ENCODE results near the gene KTN1. TPM values are rescaled to one million over a fixed set of nuclear protein-coding genes. Genes with fewer than 3 reads are reported as not detected.

The KTN1 gene
- polyA plus RNA-seq, 1 donor from 2014 or later: 95.0 TPM

DNA sequence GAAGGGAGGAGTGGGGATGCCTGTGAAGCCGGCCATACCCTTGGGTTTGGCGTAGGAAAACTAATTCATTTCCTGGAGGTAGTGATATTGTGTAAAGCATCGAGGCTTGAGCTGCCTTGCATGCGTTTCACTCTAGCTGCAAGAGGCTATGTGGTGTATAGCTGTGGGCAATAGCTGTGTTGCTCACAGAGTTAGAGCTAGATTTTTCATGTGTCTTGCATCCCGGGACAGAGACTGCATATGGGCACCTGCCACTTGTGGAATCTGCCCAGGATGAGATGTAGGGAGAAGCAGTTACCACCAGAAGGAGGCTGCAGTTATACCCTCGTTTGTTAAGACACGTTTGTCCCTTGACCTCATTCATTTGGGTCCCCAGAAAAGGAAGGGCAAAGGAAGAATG is 106.7 kb downstream of the KTN1 start:
- no peaks in the 10 kb centered on the region for H3F3A ChIP-seq (ENCODE audit: insufficient read depth, low read length, poor library complexity, severe bottlenecking)
- H3K9me2 ChIP-seq (ENCODE audit: insufficient read depth, low read length): no peaks in the 10 kb centered on the region
- no peaks in the 10 kb centered on the region for H4K20me1 ChIP-seq (ENCODE audit: insufficient read depth)
- H3K4me2 ChIP-seq (ENCODE audit: low read length): no peak overlapping the region
- no peak for TF ChIP-seq RAD21 (conservative IDR thresholded peaks at IDR 0.05)
- TF ChIP-seq, protein P1, sequence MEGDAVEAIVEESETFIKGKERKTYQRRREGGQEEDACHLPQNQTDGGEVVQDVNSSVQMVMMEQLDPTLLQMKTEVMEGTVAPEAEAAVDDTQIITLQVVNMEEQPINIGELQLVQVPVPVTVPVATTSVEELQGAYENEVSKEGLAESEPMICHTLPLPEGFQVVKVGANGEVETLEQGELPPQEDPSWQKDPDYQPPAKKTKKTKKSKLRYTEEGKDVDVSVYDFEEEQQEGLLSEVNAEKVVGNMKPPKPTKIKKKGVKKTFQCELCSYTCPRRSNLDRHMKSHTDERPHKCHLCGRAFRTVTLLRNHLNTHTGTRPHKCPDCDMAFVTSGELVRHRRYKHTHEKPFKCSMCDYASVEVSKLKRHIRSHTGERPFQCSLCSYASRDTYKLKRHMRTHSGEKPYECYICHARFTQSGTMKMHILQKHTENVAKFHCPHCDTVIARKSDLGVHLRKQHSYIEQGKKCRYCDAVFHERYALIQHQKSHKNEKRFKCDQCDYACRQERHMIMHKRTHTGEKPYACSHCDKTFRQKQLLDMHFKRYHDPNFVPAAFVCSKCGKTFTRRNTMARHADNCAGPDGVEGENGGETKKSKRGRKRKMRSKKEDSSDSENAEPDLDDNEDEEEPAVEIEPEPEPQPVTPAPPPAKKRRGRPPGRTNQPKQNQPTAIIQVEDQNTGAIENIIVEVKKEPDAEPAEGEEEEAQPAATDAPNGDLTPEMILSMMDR (IDR thresholded peaks at IDR 0.05; ENCODE audit: poor library complexity, severe bottlenecking): no peak
- no peak for TF ChIP-seq EP300 (conservative IDR thresholded peaks at IDR 0.05; ENCODE audit: poor library complexity, severe bottlenecking)
- TF ChIP-seq SMC3 (conservative IDR thresholded peaks at IDR 0.05; ENCODE audit: poor library complexity): no peak
- TF ChIP-seq EZH2 (IDR thresholded peaks at IDR 0.05; ENCODE audit: borderline replicate concordance, insufficient read depth, low read length, poor library complexity, severe bottlenecking): no peak
- no peak for TF ChIP-seq TAF1 (IDR thresholded peaks at IDR 0.05; ENCODE audit: low read depth)
- no peak for TF ChIP-seq POLR2AphosphoS5 (IDR thresholded peaks at IDR 0.05)
- TF ChIP-seq REST (IDR thresholded peaks at IDR 0.05; ENCODE audit: borderline replicate concordance): no peak
- TF ChIP-seq MXI1 (conservative IDR thresholded peaks at IDR 0.05; ENCODE audit: poor library complexity, severe bottlenecking): no peak
- no peak overlapping the region for H3K27ac ChIP-seq (ENCODE audit: low read length)
- H3K27me3 ChIP-seq (ENCODE audit: insufficient read depth, low read depth, low read length): no peaks in the 10 kb centered on the region
- H2AFZ ChIP-seq (ENCODE audit: low read depth, low read length): no peak overlapping the region
- no peaks in the 10 kb centered on the region for H3K79me2 ChIP-seq (replicated peaks; ENCODE audit: insufficient read depth, low read length)
- no peaks in the 10 kb centered on the region for H3K9me3 ChIP-seq (ENCODE audit: low read length)
- no peak overlapping the region for H3K9ac ChIP-seq (ENCODE audit: low read length)
- peaks cover 7% of the 10 kb centered on the region for H3K36me3 ChIP-seq (ENCODE audit: insufficient read depth, low read length)
- no peak overlapping the region for H3K4me3 ChIP-seq (ENCODE audit: low read length)

DNA sequence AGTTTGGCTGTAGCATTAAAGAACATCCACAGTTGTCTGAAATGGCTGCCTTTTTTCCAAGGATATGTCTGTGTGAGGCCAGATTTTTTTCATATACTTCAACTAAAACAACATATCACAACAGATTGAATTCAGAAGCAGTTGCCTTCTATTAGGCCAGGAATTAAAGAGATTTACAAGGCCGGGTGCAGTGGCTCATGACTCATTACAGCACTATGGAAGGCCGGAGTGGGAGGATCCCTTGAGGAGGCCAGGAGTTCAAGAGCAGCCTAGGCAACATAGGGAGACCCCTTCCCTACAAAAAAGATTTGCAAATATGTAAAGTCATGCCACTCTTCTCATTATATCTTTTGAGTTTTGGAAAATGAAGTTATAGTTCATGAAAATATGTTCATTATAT is 108.6 kb downstream of the KTN1 start:
- Histone ChIP-seq H3K9me3 (ENCODE audit: low read length) (no peaks in the 10 kb centered on the region), H3K4me3 (ENCODE audit: low read length) (no peak overlapping the region), H3K4me2 (ENCODE audit: low read length) (no peak overlapping the region), H3K9ac (ENCODE audit: low read length) (no peak overlapping the region), H3K27ac (ENCODE audit: low read length) (no peak overlapping the region), H3K27me3 (ENCODE audit: insufficient read depth, low read depth, low read length) (no peaks in the 10 kb centered on the region), H3K79me2 (replicated peaks; ENCODE audit: insufficient read depth, low read length) (no peaks in the 10 kb centered on the region), H4K20me1 (ENCODE audit: insufficient read depth) (no peaks in the 10 kb centered on the region), H2AFZ (ENCODE audit: low read depth, low read length) (no peak overlapping the region), H3K9me2 (ENCODE audit: insufficient read depth, low read length) (no peaks in the 10 kb centered on the region), H3K36me3 (ENCODE audit: insufficient read depth, low read length) (peaks cover 7% of the 10 kb centered on the region), H3F3A (ENCODE audit: insufficient read depth, low read length, poor library complexity, severe bottlenecking) (no peaks in the 10 kb centered on the region)
- TF ChIP-seq TAF1 (IDR thresholded peaks at IDR 0.05; ENCODE audit: low read depth) (no peak), MXI1 (conservative IDR thresholded peaks at IDR 0.05; ENCODE audit: poor library complexity, severe bottlenecking) (no peak), REST (IDR thresholded peaks at IDR 0.05; ENCODE audit: borderline replicate concordance) (no peak), SMC3 (conservative IDR thresholded peaks at IDR 0.05; ENCODE audit: poor library complexity) (no peak)

Data from neural cell (in vitro differentiated cells).